ENCODE results near the gene DTNBP1. TPM values are rescaled to one million over a fixed set of nuclear protein-coding genes. Genes with fewer than 3 reads are reported as not detected.

Gene DTNBP1
- total RNA-seq, 2 experiments from 2014 or later: 9.8 to 28.0 TPM

DNA sequence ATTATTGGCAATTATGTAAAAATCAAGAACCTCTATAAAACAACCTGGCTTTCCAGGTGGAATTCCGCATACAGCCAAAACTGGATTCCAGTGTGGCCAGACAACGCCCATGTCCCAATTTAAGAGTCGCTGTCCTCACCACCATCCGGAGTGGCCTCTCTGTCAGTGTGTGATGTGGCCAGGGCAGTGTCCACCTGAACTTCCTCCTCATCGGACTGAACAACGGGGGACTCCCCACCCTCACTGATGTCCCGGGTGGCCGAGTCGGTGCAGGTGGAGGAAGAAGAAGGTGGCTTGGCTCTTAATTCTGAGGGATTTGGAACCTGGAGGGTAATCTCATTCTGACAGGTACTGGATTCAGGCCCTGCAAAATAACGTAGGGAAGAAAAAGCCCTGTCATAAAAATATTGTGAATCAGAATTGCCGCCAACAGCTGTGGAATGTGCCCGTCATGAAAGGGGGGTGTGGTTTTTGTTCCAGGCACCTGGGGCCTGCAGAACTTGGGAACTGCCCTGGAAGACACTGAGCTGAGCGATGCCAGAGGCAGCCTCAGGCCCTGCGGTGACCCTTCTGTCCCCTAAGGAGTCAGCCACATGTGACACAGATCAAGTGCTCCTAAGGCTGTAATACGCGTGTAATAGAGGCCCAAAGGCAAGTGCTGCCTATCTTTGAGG lies 139.8 kb downstream of the DTNBP1 start:
- H4K20me1 ChIP-seq (ENCODE audit: insufficient read depth, low read length): no peaks in the 10 kb centered on the region
- H3K36me3 ChIP-seq (ENCODE audit: insufficient read depth, low read length): peaks cover 37% of the 10 kb centered on the region; the same call in 1 of the 2 replicates
- intact Hi-C loops (cut with micrococcal nuclease; ENCODE audit: unreplicated experiment): no loop called here
- H2AFZ ChIP-seq (ENCODE audit: low read length): no peak overlapping the region
- no peak overlapping the region for H3K4me2 ChIP-seq (ENCODE audit: low read length)
- no peaks in the 10 kb centered on the region for H3K9me2 ChIP-seq (ENCODE audit: insufficient read depth, low read length)
- no peak for TF ChIP-seq EZH2phosphoT487 (IDR thresholded peaks at IDR 0.05; ENCODE audit: borderline replicate concordance, low read depth, low read length)
- TF ChIP-seq, protein P1, sequence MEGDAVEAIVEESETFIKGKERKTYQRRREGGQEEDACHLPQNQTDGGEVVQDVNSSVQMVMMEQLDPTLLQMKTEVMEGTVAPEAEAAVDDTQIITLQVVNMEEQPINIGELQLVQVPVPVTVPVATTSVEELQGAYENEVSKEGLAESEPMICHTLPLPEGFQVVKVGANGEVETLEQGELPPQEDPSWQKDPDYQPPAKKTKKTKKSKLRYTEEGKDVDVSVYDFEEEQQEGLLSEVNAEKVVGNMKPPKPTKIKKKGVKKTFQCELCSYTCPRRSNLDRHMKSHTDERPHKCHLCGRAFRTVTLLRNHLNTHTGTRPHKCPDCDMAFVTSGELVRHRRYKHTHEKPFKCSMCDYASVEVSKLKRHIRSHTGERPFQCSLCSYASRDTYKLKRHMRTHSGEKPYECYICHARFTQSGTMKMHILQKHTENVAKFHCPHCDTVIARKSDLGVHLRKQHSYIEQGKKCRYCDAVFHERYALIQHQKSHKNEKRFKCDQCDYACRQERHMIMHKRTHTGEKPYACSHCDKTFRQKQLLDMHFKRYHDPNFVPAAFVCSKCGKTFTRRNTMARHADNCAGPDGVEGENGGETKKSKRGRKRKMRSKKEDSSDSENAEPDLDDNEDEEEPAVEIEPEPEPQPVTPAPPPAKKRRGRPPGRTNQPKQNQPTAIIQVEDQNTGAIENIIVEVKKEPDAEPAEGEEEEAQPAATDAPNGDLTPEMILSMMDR (conservative IDR thresholded peaks at IDR 0.05; ENCODE audit: low read length): no peak
- BruUV-seq (replicated peaks): no TSS peak
- no peaks in the 10 kb centered on the region for H3K79me2 ChIP-seq (ENCODE audit: insufficient read depth, low read depth, low read length)
- no peaks in the 10 kb centered on the region for H3K4me1 ChIP-seq (ENCODE audit: insufficient read depth, low read length, poor library complexity, severe bottlenecking)
- DNase-seq (ENCODE audit: low spot score): no peak
- no peaks in the 10 kb centered on the region for H3K9me3 ChIP-seq (ENCODE audit: low read length)
- ChIA-PET POLR2A (no interaction called here), CTCF (ENCODE audit: unreplicated experiment) (no interaction called here)
- H3K4me3 ChIP-seq (ENCODE audit: low read depth, low read length, poor library complexity, severe bottlenecking): no peak overlapping the region
- H3K27ac ChIP-seq (ENCODE audit: low read depth, low read length, poor library complexity, severe bottlenecking): no peak overlapping the region

DNA sequence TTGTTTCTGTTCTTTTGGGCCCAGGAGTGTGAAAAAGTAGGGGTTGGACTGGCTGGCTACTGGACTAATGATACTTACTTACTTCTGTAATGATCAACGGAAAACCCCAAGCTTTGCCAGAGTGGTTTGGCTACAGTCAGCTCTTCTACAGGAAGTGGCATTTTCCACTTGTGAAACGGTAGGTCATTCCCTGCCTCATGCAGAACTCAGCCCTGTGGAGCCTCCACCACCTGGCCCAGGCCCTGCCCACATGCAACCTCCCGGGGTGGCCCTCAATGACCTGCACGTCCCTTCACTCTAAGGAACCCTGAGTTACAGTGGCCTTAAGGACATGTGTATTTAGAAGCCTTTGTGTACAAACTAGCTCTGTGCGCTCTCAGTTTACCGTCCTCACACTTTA lies 140.4 kb downstream of the DTNBP1 start:
- Histone ChIP-seq H3K36me3 (ENCODE audit: insufficient read depth, low read length) (peaks cover 39% of the 10 kb centered on the region; the same call in 1 of the 2 replicates), H3K4me1 (ENCODE audit: insufficient read depth, low read length, poor library complexity, severe bottlenecking) (no peaks in the 10 kb centered on the region), H3K9me3 (ENCODE audit: low read length) (no peaks in the 10 kb centered on the region), H4K20me1 (ENCODE audit: insufficient read depth, low read length) (no peaks in the 10 kb centered on the region), H3K4me3 (ENCODE audit: low read depth, low read length, poor library complexity, severe bottlenecking) (no peak overlapping the region), H3K79me2 (ENCODE audit: insufficient read depth, low read depth, low read length) (no peaks in the 10 kb centered on the region), H3K9me2 (ENCODE audit: insufficient read depth, low read length) (no peaks in the 10 kb centered on the region), H3K4me2 (ENCODE audit: low read length) (no peak overlapping the region), H2AFZ (ENCODE audit: low read length) (no peak overlapping the region), H3K27ac (ENCODE audit: low read depth, low read length, poor library complexity, severe bottlenecking) (no peak overlapping the region)
- no TSS peak for BruUV-seq (replicated peaks)
- no peak for DNase-seq (ENCODE audit: low spot score)
- ChIA-PET CTCF (ENCODE audit: unreplicated experiment) (no interaction called here), POLR2A (interaction anchor here (0.6 kb wide), 1 partner anchor 55 kb away, joined by 5 read pairs; no protein-coding TSS in a partner anchor)
- intact Hi-C loops (cut with micrococcal nuclease; ENCODE audit: unreplicated experiment): no loop called here
- no peak for TF ChIP-seq EZH2phosphoT487 (IDR thresholded peaks at IDR 0.05; ENCODE audit: borderline replicate concordance, low read depth, low read length)

DNA sequence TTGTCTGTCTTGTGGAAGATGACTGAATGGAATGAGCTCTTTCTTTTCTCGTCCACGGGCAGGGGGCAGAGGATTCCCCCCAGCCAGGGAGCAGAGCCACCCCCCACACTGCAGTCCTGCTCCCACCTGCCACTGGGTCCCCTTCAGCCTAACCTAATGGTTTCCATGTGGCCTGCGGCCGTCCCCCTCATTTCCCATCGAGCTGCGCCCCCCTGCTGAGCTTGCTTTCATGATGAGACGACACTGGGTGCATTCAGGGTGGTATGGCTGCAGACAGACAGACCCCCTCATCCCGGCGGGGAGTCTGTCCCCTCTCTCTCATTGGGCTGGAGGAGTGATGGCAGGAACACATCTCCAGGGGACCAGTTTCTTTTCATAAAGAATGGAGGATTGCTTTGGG lies 140.8 kb downstream of the DTNBP1 start:
- CTCF ChIA-PET (ENCODE audit: unreplicated experiment): no interaction called here
- no peak for DNase-seq (ENCODE audit: low spot score)
- no peak overlapping the region for H2AFZ ChIP-seq (ENCODE audit: low read length)
- no peak overlapping the region for H3K27ac ChIP-seq (ENCODE audit: low read depth, low read length, poor library complexity, severe bottlenecking)
- H4K20me1 ChIP-seq (ENCODE audit: insufficient read depth, low read length): no peaks in the 10 kb centered on the region
- H3K4me3 ChIP-seq (ENCODE audit: low read depth, low read length, poor library complexity, severe bottlenecking): no peak overlapping the region
- POLR2A ChIA-PET: interaction anchor here (0.6 kb wide), 1 partner anchor 55 kb away, joined by 5 read pairs; no protein-coding TSS in a partner anchor
- H3K4me1 ChIP-seq (ENCODE audit: insufficient read depth, low read length, poor library complexity, severe bottlenecking): no peaks in the 10 kb centered on the region
- peaks cover 39% of the 10 kb centered on the region; the same call in 1 of the 2 replicates for H3K36me3 ChIP-seq (ENCODE audit: insufficient read depth, low read length)
- TF ChIP-seq, protein P1 (conservative IDR thresholded peaks at IDR 0.05; ENCODE audit: low read length): no peak
- no TSS peak for BruUV-seq (replicated peaks)
- H3K9me2 ChIP-seq (ENCODE audit: insufficient read depth, low read length): no peaks in the 10 kb centered on the region
- no peak overlapping the region for H3K4me2 ChIP-seq (ENCODE audit: low read length)
- no peaks in the 10 kb centered on the region for H3K9me3 ChIP-seq (ENCODE audit: low read length)
- intact Hi-C loops (cut with micrococcal nuclease; ENCODE audit: unreplicated experiment): no loop called here
- no peaks in the 10 kb centered on the region for H3K79me2 ChIP-seq (ENCODE audit: insufficient read depth, low read depth, low read length)

Measured in OCI-LY7 (cell line).